Measurements from ENCODE around the gene SLC22A8.

SLC22A8 gene

GRCh38 chr11:62999649-63000048 is 16.0 kb downstream of the SLC22A8 start:
- Histone ChIP-seq H3K4me1 (ENCODE audit: control insufficient read depth in 2 of 2, insufficient read depth in 1 of 2, low read depth in 1 of 2, low read length in 2 of 2) (peaks cover 0 to 7% of the 10 kb centered on the region in 2 donors), H3K9me3 (replicated peaks in 1 of 2; ENCODE audit: control insufficient read depth in 2 of 2, insufficient read depth in 1 of 2, low read depth in 1 of 2, low read length in 2 of 2) (peaks cover 0 to 2% of the 10 kb centered on the region in 2 donors), H2AK5ac (ENCODE audit: low read depth, low read length) (no peak overlapping the region), H3K4ac (ENCODE audit: low read length) (no peak overlapping the region), H3K36me3 (replicated peaks in 1 of 2; ENCODE audit: control insufficient read depth in 2 of 2, insufficient read depth in 2 of 2, low read length in 2 of 2) (no peaks in the 10 kb centered on the region), H2BK15ac (ENCODE audit: low read length) (no peak overlapping the region), H3K4me3 (ENCODE audit: low read length in 2 of 2) (no peak overlapping the region), H4K8ac (ENCODE audit: low read depth, low read length) (no peak overlapping the region), H3K4me2 (ENCODE audit: insufficient read depth, low read length, poor library complexity, severe bottlenecking) (no peak overlapping the region), H3K23ac (ENCODE audit: low read depth, low read length, poor library complexity) (no peak overlapping the region), H3K79me1 (ENCODE audit: low read depth, low read length) (no peaks in the 10 kb centered on the region), H3K27ac (replicated peaks; ENCODE audit: low read length) (no peak overlapping the region), H2BK5ac (ENCODE audit: low read length) (no peak overlapping the region), H2BK12ac (ENCODE audit: low read length) (no peak overlapping the region), H3K18ac (ENCODE audit: low read length) (no peak overlapping the region), H2AFZ (ENCODE audit: low read length) (no peak overlapping the region), H3K14ac (ENCODE audit: low read length) (peak overlapping the region; percentile 56), H4K91ac (ENCODE audit: low read depth, low read length, poor library complexity) (no peak overlapping the region), H3K9ac (ENCODE audit: low read depth, low read length, poor library complexity) (no peak overlapping the region), H3K27me3 (ENCODE audit: control insufficient read depth in 3 of 3, insufficient read depth in 3 of 3, low read depth in 1 of 3, low read length in 3 of 3) (no peaks in the 10 kb centered on the region), H2BK120ac (ENCODE audit: low read depth, low read length) (no peak overlapping the region)
- WGBS, 2 donors (ENCODE audit: extremely low coverage in 2 of 2, insufficient read length in 2 of 2, insufficient replicate concordance in 1 of 2) = no CpG with 5 or more reads among the region's 7 CpGs
- no peak for DNase-seq (ENCODE audit: low spot score)

- Histone ChIP-seq H2AK5ac (ENCODE audit: low read depth, low read length) (no peak overlapping the region), H3K4me3 (ENCODE audit: low read length in 2 of 2) (no peak overlapping the region), H3K4ac (ENCODE audit: low read length) (no peak overlapping the region), H3K79me1 (ENCODE audit: low read depth, low read length) (no peaks in the 10 kb centered on the region), H3K9me3 (replicated peaks in 1 of 2; ENCODE audit: control insufficient read depth in 2 of 2, insufficient read depth in 1 of 2, low read depth in 1 of 2, low read length in 2 of 2) (peaks cover 0 to 2% of the 10 kb centered on the region in 2 donors), H3K14ac (ENCODE audit: low read length) (no peak overlapping the region), H2AFZ (ENCODE audit: low read length) (no peak overlapping the region), H3K23ac (ENCODE audit: low read depth, low read length, poor library complexity) (no peak overlapping the region), H4K91ac (ENCODE audit: low read depth, low read length, poor library complexity) (no peak overlapping the region), H3K4me1 (ENCODE audit: control insufficient read depth in 2 of 2, insufficient read depth in 1 of 2, low read depth in 1 of 2, low read length in 2 of 2) (peaks cover 0 to 7% of the 10 kb centered on the region in 2 donors), H2BK120ac (ENCODE audit: low read depth, low read length) (no peak overlapping the region), H3K9ac (ENCODE audit: low read depth, low read length, poor library complexity) (no peak overlapping the region), H2BK12ac (ENCODE audit: low read length) (no peak overlapping the region), H3K18ac (ENCODE audit: low read length) (no peak overlapping the region), H4K8ac (ENCODE audit: low read depth, low read length) (no peak overlapping the region), H2BK5ac (ENCODE audit: low read length) (no peak overlapping the region), H3K36me3 (replicated peaks in 1 of 2; ENCODE audit: control insufficient read depth in 2 of 2, insufficient read depth in 2 of 2, low read length in 2 of 2) (no peaks in the 10 kb centered on the region), H3K4me2 (ENCODE audit: insufficient read depth, low read length, poor library complexity, severe bottlenecking) (no peak overlapping the region), H3K27me3 (ENCODE audit: control insufficient read depth in 3 of 3, insufficient read depth in 3 of 3, low read depth in 1 of 3, low read length in 3 of 3) (no peaks in the 10 kb centered on the region), H3K27ac (replicated peaks; ENCODE audit: low read length) (no peak overlapping the region), H2BK15ac (ENCODE audit: low read length) (no peak overlapping the region)
- no CpG with 5 or more reads among the region's 5 CpGs for WGBS, 2 donors (ENCODE audit: extremely low coverage in 2 of 2, insufficient read length in 2 of 2, insufficient replicate concordance in 1 of 2)
- DNase-seq (ENCODE audit: low spot score) = no peak
Measured at GRCh38 chr11:62999156-62999555, 16.5 kb downstream of the SLC22A8 start.

DNA sequence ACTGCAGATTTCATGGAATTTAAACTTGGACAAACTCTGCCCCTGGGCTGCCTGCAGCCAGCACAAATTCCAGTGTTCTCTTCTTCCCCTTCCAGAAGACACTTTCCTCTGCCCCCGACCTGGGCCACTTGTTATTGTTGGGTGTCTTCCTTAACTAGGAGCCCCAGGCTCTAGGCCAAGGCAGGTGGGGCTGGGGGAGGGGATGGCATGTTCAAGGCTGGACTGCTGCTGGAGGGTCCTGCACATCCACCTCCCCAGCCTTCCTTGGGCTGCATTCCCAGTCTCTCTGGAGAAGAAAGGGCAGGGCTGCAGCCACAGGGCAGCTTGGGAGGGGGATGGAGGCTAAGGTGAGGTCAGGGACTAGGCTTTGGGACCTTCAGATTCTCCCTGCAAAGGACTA is 19.4 kb downstream of the SLC22A8 start:
- H2BK120ac ChIP-seq (ENCODE audit: low read depth, low read length) = no peak overlapping the region
- DNase-seq (ENCODE audit: low spot score) = no peak
- H3K14ac ChIP-seq (ENCODE audit: low read length) = no peak overlapping the region
- peaks cover 0 to 1% of the 10 kb centered on the region in 2 donors for H3K36me3 ChIP-seq (replicated peaks in 1 of 2; ENCODE audit: control insufficient read depth in 2 of 2, insufficient read depth in 2 of 2, low read length in 2 of 2)
- H4K8ac ChIP-seq (ENCODE audit: low read depth, low read length) = no peak overlapping the region
- H3K4me2 ChIP-seq (ENCODE audit: insufficient read depth, low read length, poor library complexity, severe bottlenecking) = no peak overlapping the region
- no CpG with 5 or more reads among the region's 1 CpG for WGBS, 2 donors (ENCODE audit: extremely low coverage in 2 of 2, insufficient read length in 2 of 2, insufficient replicate concordance in 1 of 2)
- no peak overlapping the region for H2BK12ac ChIP-seq (ENCODE audit: low read length)
- no peak overlapping the region for H4K91ac ChIP-seq (ENCODE audit: low read depth, low read length, poor library complexity)
- H3K79me1 ChIP-seq (ENCODE audit: low read depth, low read length) = no peaks in the 10 kb centered on the region
- H2AK5ac ChIP-seq (ENCODE audit: low read depth, low read length) = no peak overlapping the region
- no peak overlapping the region for H2BK15ac ChIP-seq (ENCODE audit: low read length)
- no peak overlapping the region for H3K23ac ChIP-seq (ENCODE audit: low read depth, low read length, poor library complexity)
- H2BK5ac ChIP-seq (ENCODE audit: low read length) = no peak overlapping the region
- H3K27ac ChIP-seq (replicated peaks; ENCODE audit: low read length) = no peak overlapping the region
- no peak overlapping the region for H3K9ac ChIP-seq (ENCODE audit: low read depth, low read length, poor library complexity)
- H3K4ac ChIP-seq (ENCODE audit: low read length) = no peak overlapping the region
- no peaks in the 10 kb centered on the region for H3K27me3 ChIP-seq (ENCODE audit: control insufficient read depth in 3 of 3, insufficient read depth in 3 of 3, low read depth in 1 of 3, low read length in 3 of 3)
- H2AFZ ChIP-seq (ENCODE audit: low read length) = no peak overlapping the region
- H3K4me1 ChIP-seq (ENCODE audit: control insufficient read depth in 2 of 2, insufficient read depth in 1 of 2, low read depth in 1 of 2, low read length in 2 of 2) = no peaks in the 10 kb centered on the region
- no peak overlapping the region for H3K4me3 ChIP-seq (ENCODE audit: low read length in 2 of 2)
- peaks cover 0 to 2% of the 10 kb centered on the region in 2 donors for H3K9me3 ChIP-seq (replicated peaks in 1 of 2; ENCODE audit: control insufficient read depth in 2 of 2, insufficient read depth in 1 of 2, low read depth in 1 of 2, low read length in 2 of 2)
- H3K18ac ChIP-seq (ENCODE audit: low read length) = no peak overlapping the region

DNA sequence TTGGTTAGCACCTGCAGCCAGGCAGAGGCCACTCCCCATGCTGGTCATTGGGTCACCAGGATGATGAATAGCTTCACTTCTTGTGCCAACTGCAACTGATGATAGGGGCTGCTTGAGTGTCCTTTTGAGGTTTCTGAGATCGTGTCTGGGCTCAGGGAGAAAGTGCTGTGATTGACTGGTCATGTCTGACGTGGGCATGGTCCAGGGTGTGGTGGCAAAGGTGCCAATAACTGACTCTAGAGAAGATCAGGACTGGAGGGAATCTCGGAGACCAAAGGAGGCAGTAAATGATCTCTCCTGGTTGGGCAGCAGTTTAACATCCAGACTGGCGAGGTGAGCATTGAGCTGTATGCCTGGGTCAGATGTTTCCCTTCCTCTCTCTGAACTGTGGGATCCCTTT is 20.9 kb downstream of the SLC22A8 start:
- DNase-seq (ENCODE audit: low spot score) = no peak
- H3K14ac ChIP-seq (ENCODE audit: low read length) = no peak overlapping the region
- H3K36me3 ChIP-seq (replicated peaks in 1 of 2; ENCODE audit: control insufficient read depth in 2 of 2, insufficient read depth in 2 of 2, low read length in 2 of 2) = peaks cover 0 to 1% of the 10 kb centered on the region in 2 donors
- H4K91ac ChIP-seq (ENCODE audit: low read depth, low read length, poor library complexity) = no peak overlapping the region
- no peak overlapping the region for H2BK12ac ChIP-seq (ENCODE audit: low read length)
- H3K4me1 ChIP-seq (ENCODE audit: control insufficient read depth in 2 of 2, insufficient read depth in 1 of 2, low read depth in 1 of 2, low read length in 2 of 2) = no peaks in the 10 kb centered on the region
- H3K27me3 ChIP-seq (ENCODE audit: control insufficient read depth in 3 of 3, insufficient read depth in 3 of 3, low read depth in 1 of 3, low read length in 3 of 3) = no peaks in the 10 kb centered on the region
- H3K79me1 ChIP-seq (ENCODE audit: low read depth, low read length) = no peaks in the 10 kb centered on the region
- H2BK15ac ChIP-seq (ENCODE audit: low read length) = no peak overlapping the region
- WGBS, 2 donors (ENCODE audit: extremely low coverage in 2 of 2, insufficient read length in 2 of 2, insufficient replicate concordance in 1 of 2) = no CpG with 5 or more reads among the region's 4 CpGs
- no peak overlapping the region for H3K4me3 ChIP-seq (ENCODE audit: low read length in 2 of 2)
- H3K4me2 ChIP-seq (ENCODE audit: insufficient read depth, low read length, poor library complexity, severe bottlenecking) = no peak overlapping the region
- no peak overlapping the region for H2AFZ ChIP-seq (ENCODE audit: low read length)
- H3K4ac ChIP-seq (ENCODE audit: low read length) = no peak overlapping the region
- no peak overlapping the region for H2AK5ac ChIP-seq (ENCODE audit: low read depth, low read length)
- H3K27ac ChIP-seq (replicated peaks; ENCODE audit: low read length) = no peak overlapping the region
- H2BK5ac ChIP-seq (ENCODE audit: low read length) = no peak overlapping the region
- H3K9me3 ChIP-seq (replicated peaks in 1 of 2; ENCODE audit: control insufficient read depth in 2 of 2, insufficient read depth in 1 of 2, low read depth in 1 of 2, low read length in 2 of 2) = peaks cover 0 to 2% of the 10 kb centered on the region in 2 donors
- no peak overlapping the region for H3K9ac ChIP-seq (ENCODE audit: low read depth, low read length, poor library complexity)
- H3K18ac ChIP-seq (ENCODE audit: low read length) = no peak overlapping the region
- H2BK120ac ChIP-seq (ENCODE audit: low read depth, low read length) = no peak overlapping the region
- no peak overlapping the region for H4K8ac ChIP-seq (ENCODE audit: low read depth, low read length)
- H3K23ac ChIP-seq (ENCODE audit: low read depth, low read length, poor library complexity) = no peak overlapping the region

Measured in neuronal stem cell (in vitro differentiated cells).